GM23248 (cell line): ENCODE measurements around the gene LAMA2.

Experiments
- EZH2 ChIP-seq: fragments of 200-600 bp; sonication (generic); IDR thresholded peaks from 2 replicates; pipeline ENCODE4 v1.6.1; 2018; ENCODE audit warnings: antibody characterized with exemption, mild to moderate bottlenecking; ENCODE audit not compliant: insufficient read depth, poor library complexity, severe bottlenecking
- EZH2phosphoT487 ChIP-seq: fragments of 200-600 bp; sonication (generic); IDR thresholded peaks from 2 replicates; pipeline ENCODE4 v1.6.1; 2018; ENCODE audit warnings: antibody characterized with exemption, moderate library complexity, mild to moderate bottlenecking, low read depth; ENCODE audit not compliant: insufficient read depth

- TF ChIP-seq EZH2 = no peak
- no peak for TF ChIP-seq EZH2phosphoT487
Observed at GRCh38 chr6:129489215-129489765, 606.4 kb downstream of the LAMA2 start.
